HG02571 (cell line): Measurements from ENCODE around the gene CEP164.
"Not testable (repeated sequence)": the region's sequence is repeated elsewhere in the genome, so short reads cannot be mapped to it uniquely, and the experiment has no call there.

Experiments
- ATAC-seq: cut with Tn5 transposase; IDR thresholded peaks from one replicate; pipeline ENCODE4 v1.9.1; 2021; ENCODE audit warnings: mild to moderate bottlenecking, moderate library complexity; ENCODE audit not compliant: unreplicated experiment

CEP164 gene

GRCh38 chr11:117303646-117304315 lies 23.9 kb upstream of the CEP164 start:
- ATAC-seq, result no peak

- ATAC-seq, result no peak
Measured at GRCh38 chr11:117305145-117305544, 22.5 kb upstream of the CEP164 start.

GRCh38 chr11:117309310-117309709 lies 18.3 kb upstream of the CEP164 start:
- ATAC-seq, result no peak

- ATAC-seq, result no peak
Measured at GRCh38 chr11:117313091-117313490, 14.6 kb upstream of the CEP164 start.

- no peak for ATAC-seq
Measured at GRCh38 chr11:117313828-117314768, 13.6 kb upstream of the CEP164 start.

GRCh38 chr11:117314840-117315239 lies 12.8 kb upstream of the CEP164 start:
- ATAC-seq, result no peak

- no peak for ATAC-seq
Measured at GRCh38 chr11:117315285-117316196, 12.1 kb upstream of the CEP164 start.

- no peak for ATAC-seq
Measured at GRCh38 chr11:117316197-117316961, 11.3 kb upstream of the CEP164 start, which contains the start of gene BACE1. Gene BACE1 (minus strand): TSS chr11:117316256. CDS start chr11:117315795, 461 bp downstream.

- no peak for ATAC-seq
Measured at GRCh38 chr11:117318738-117319137, 8.9 kb upstream of the CEP164 start.

GRCh38 chr11:117319214-117319840 lies 8.3 kb upstream of the CEP164 start:
- no peak for ATAC-seq

- ATAC-seq, result not testable (repeated sequence)
Measured at GRCh38 chr11:117327255-117327566, 443 bp upstream of the CEP164 start.

GRCh38 chr11:117328375-117329010 lies 839 bp downstream of the CEP164 start:
- no peak for ATAC-seq

GRCh38 chr11:117332843-117333242 lies 5.2 kb downstream of the CEP164 start:
- no peak for ATAC-seq

- ATAC-seq, result no peak
Measured at GRCh38 chr11:117333917-117334316, 6.3 kb downstream of the CEP164 start.

- ATAC-seq, result no peak
Measured at GRCh38 chr11:117334896-117335295, 7.2 kb downstream of the CEP164 start.

GRCh38 chr11:117335399-117335798 lies 7.7 kb downstream of the CEP164 start:
- no peak for ATAC-seq

GRCh38 chr11:117337076-117337475 lies 9.4 kb downstream of the CEP164 start:
- ATAC-seq, result no peak

- no peak for ATAC-seq
Measured at GRCh38 chr11:117345039-117345438, 17.4 kb downstream of the CEP164 start.

GRCh38 chr11:117354550-117354949 lies 26.9 kb downstream of the CEP164 start:
- no peak for ATAC-seq
